MG63 (cell line): ENCODE data around the gene COL5A3. TPM values are rescaled to one million over a fixed set of nuclear protein-coding genes. Genes with fewer than 3 reads are reported as not detected.
A peak's percentile ranks its signal among the peaks of the same experiment; 100 is the strongest.
"Not testable (repeated sequence)": the region's sequence is repeated elsewhere in the genome, so short reads cannot be mapped to it uniquely, and the experiment has no call there.

Source experiments
- DNase-seq: peaks from one replicate; pipeline ENCODE4 v3.0.0-alpha.2; 2020
- H3K27me3 ChIP-seq: fragments of 250-450 bp; sonication (Bioruptor Pico); 2 replicates; pipeline ENCODE4 v1.5.1; 2020; ENCODE audit warnings: mild to moderate bottlenecking, moderate library complexity
- H3K36me3 ChIP-seq: fragments of 250-450 bp; sonication (Bioruptor Pico); 2 replicates; pipeline ENCODE4 v1.5.1; 2020; ENCODE audit warnings: mild to moderate bottlenecking, moderate library complexity
- H3K4me3 ChIP-seq: fragments of 250-450 bp; sonication (Bioruptor Pico); 2 replicates; pipeline ENCODE4 v1.5.1; 2020; ENCODE audit warnings: mild to moderate bottlenecking, moderate library complexity
- H3K9me3 ChIP-seq: fragments of 250-450 bp; sonication (Bioruptor Pico); 2 replicates; pipeline ENCODE4 v1.5.1; 2020; ENCODE audit warnings: mild to moderate bottlenecking, moderate library complexity
- total RNA-seq: library from RNA; depleted of rRNA; stranded (reverse); fragments of >200 nt; shearing (Covaris generic); gene quantifications from 2 replicates; pipeline ENCODE4 v1.2.3, GENCODE V29; 2014; ENCODE audit warnings: low replicate concordance; rRNA removed

Gene COL5A3
- total RNA-seq, result 2.4 and 3.1 TPM in 2 replicates

GRCh38 chr19:10010247-10010691 is at the start of gene COL5A3:
Gene COL5A3, minus strand, starts transcription at chr19:10010504. Its CDS starts 119 bp downstream, at chr19:10010385.
- Histone ChIP-seq H3K4me3 (peak within 1 kb of the TSS; percentile 45), H3K27me3 (peaks cover 41% of the 10 kb centered on the region), H3K36me3 (no peaks in the 10 kb centered on the region), H3K9me3 (no peaks in the 10 kb centered on the region)
- peak; percentile 73 for DNase-seq

- no peaks in the 10 kb centered on the region for H3K9me3 ChIP-seq
- no peaks in the 10 kb centered on the region for H3K36me3 ChIP-seq
- H3K27me3 ChIP-seq, result peaks cover 52% of the 10 kb centered on the region
- H3K4me3 ChIP-seq, result no peak overlapping the region
- no peak for DNase-seq
Observed at GRCh38 chr19:10052602-10053360, 42.5 kb upstream of the COL5A3 start.

GRCh38 chr19:10049626-10050025 is 39.3 kb upstream of the COL5A3 start:
- no peak for DNase-seq
- peaks cover 3% of the 10 kb centered on the region; the same call in 1 of the 2 replicates for H3K9me3 ChIP-seq
- peaks cover 71% of the 10 kb centered on the region for H3K27me3 ChIP-seq
- no peaks in the 10 kb centered on the region for H3K36me3 ChIP-seq
- H3K4me3 ChIP-seq, result no peak overlapping the region

- DNase-seq, result no peak
Observed at GRCh38 chr19:10045371-10045770, 35.1 kb upstream of the COL5A3 start.

GRCh38 chr19:10044390-10044789 is 34.1 kb upstream of the COL5A3 start:
- no peaks in the 10 kb centered on the region for H3K36me3 ChIP-seq
- no peak for DNase-seq
- peaks cover 3% of the 10 kb centered on the region; the same call in 1 of the 2 replicates for H3K9me3 ChIP-seq
- peaks cover 77% of the 10 kb centered on the region for H3K27me3 ChIP-seq
- H3K4me3 ChIP-seq, result no peak overlapping the region

More at GRCh38 chr19:10045371-10045770, 35.1 kb upstream of the COL5A3 start:
- no peaks in the 10 kb centered on the region for H3K36me3 ChIP-seq
- peaks cover 3% of the 10 kb centered on the region; the same call in 1 of the 2 replicates for H3K9me3 ChIP-seq
- peaks cover 79% of the 10 kb centered on the region for H3K27me3 ChIP-seq
- no peak overlapping the region for H3K4me3 ChIP-seq

- peaks cover 3% of the 10 kb centered on the region; the same call in 1 of the 2 replicates for H3K9me3 ChIP-seq
- H3K4me3 ChIP-seq, result no peak overlapping the region
- no peak for DNase-seq
- H3K36me3 ChIP-seq, result no peaks in the 10 kb centered on the region
- H3K27me3 ChIP-seq, result peaks cover 83% of the 10 kb centered on the region
Observed at GRCh38 chr19:10043286-10043927, 33.1 kb upstream of the COL5A3 start.

- Histone ChIP-seq H3K9me3 (no peaks in the 10 kb centered on the region), H3K27me3 (peaks cover 88% of the 10 kb centered on the region), H3K36me3 (no peaks in the 10 kb centered on the region), H3K4me3 (no peak overlapping the region)
- no peak for DNase-seq
Observed at GRCh38 chr19:10037809-10038208, 27.5 kb upstream of the COL5A3 start.

- no peak for DNase-seq
- H3K27me3 ChIP-seq, result peaks cover 88% of the 10 kb centered on the region
- no peaks in the 10 kb centered on the region for H3K9me3 ChIP-seq
- no peak overlapping the region for H3K4me3 ChIP-seq
- no peaks in the 10 kb centered on the region for H3K36me3 ChIP-seq
Observed at GRCh38 chr19:10037367-10037766, 27.1 kb upstream of the COL5A3 start.

- Histone ChIP-seq H3K4me3 (no peak overlapping the region), H3K9me3 (no peaks in the 10 kb centered on the region), H3K36me3 (no peaks in the 10 kb centered on the region), H3K27me3 (peaks cover 90% of the 10 kb centered on the region)
- DNase-seq, result no peak
Observed at GRCh38 chr19:10036601-10037071, 26.3 kb upstream of the COL5A3 start.

GRCh38 chr19:10033614-10034013 is 23.3 kb upstream of the COL5A3 start:
- no peaks in the 10 kb centered on the region for H3K9me3 ChIP-seq
- no peak for DNase-seq
- H3K4me3 ChIP-seq, result no peak overlapping the region
- H3K27me3 ChIP-seq, result peaks cover 85% of the 10 kb centered on the region
- no peaks in the 10 kb centered on the region for H3K36me3 ChIP-seq

GRCh38 chr19:10027158-10027997 is 17.1 kb upstream of the COL5A3 start:
- H3K9me3 ChIP-seq, result no peaks in the 10 kb centered on the region
- H3K27me3 ChIP-seq, result peaks cover 31% of the 10 kb centered on the region
- peak; percentile 97 for DNase-seq
- H3K36me3 ChIP-seq, result no peaks in the 10 kb centered on the region
- 0 out of 2 replicates have a peak overlapping the region, but pooled peaks have one; percentile 2 for H3K4me3 ChIP-seq

- no peak for DNase-seq
- no peaks in the 10 kb centered on the region for H3K9me3 ChIP-seq
- peaks cover 25% of the 10 kb centered on the region for H3K27me3 ChIP-seq
- no peaks in the 10 kb centered on the region for H3K36me3 ChIP-seq
- no peak overlapping the region for H3K4me3 ChIP-seq
Observed at GRCh38 chr19:10026744-10027143, 16.4 kb upstream of the COL5A3 start.

- H3K9me3 ChIP-seq, H3K36me3 ChIP-seq, DNase-seq, H3K4me3 ChIP-seq, H3K27me3 ChIP-seq: not testable (repeated sequence)
Observed at GRCh38 chr19:10023096-10023495, 12.8 kb upstream of the COL5A3 start.

- H3K36me3 ChIP-seq, result no peaks in the 10 kb centered on the region
- no peaks in the 10 kb centered on the region for H3K9me3 ChIP-seq
- no peak overlapping the region for H3K4me3 ChIP-seq
- H3K27me3 ChIP-seq, result peaks cover 5% of the 10 kb centered on the region
- no peak for DNase-seq
Observed at GRCh38 chr19:10021863-10022262, 11.6 kb upstream of the COL5A3 start.

GRCh38 chr19:10021446-10021845 is 11.1 kb upstream of the COL5A3 start:
- Histone ChIP-seq H3K27me3 (peaks cover 5% of the 10 kb centered on the region), H3K4me3 (no peak overlapping the region), H3K36me3 (no peaks in the 10 kb centered on the region), H3K9me3 (no peaks in the 10 kb centered on the region)
- no peak for DNase-seq

GRCh38 chr19:10020851-10021250 is 10.5 kb upstream of the COL5A3 start:
- Histone ChIP-seq H3K36me3 (no peaks in the 10 kb centered on the region), H3K27me3 (peaks cover 5% of the 10 kb centered on the region; the same call in 1 of the 2 replicates), H3K9me3 (no peaks in the 10 kb centered on the region), H3K4me3 (no peak overlapping the region)
- DNase-seq, result no peak
